Measurements from ENCODE around the gene KCNK13. TPM values are rescaled to one million over a fixed set of nuclear protein-coding genes. Genes with fewer than 3 reads are reported as not detected.
"Not testable (repeated sequence)": the region's sequence is repeated elsewhere in the genome, so short reads cannot be mapped to it uniquely, and the experiment has no call there.

KCNK13 gene
- total RNA-seq, 3 donors from 2014 or later: not detected

DNA sequence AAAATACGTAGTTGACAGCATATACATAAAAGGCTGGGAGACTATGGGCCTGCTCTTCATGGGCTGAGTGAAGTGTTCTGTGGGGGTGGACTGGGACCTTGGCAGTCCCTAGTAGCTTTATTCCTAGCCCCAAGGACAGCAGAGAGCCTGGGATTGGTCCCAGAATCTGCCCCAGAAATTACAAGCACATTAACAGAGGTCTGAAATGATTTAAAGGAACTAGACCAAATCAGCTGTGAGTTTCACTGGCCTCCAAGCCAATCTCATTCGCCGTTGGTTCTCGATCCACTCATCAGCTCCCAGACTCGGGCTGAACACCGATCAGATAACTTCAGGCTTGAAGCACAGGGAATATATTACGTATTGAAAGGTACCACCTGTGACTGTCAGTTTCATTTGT is 117.6 kb downstream of the KCNK13 start:
- ATAC-seq: no peak
- Mint-ChIP-seq H3K4me3 (no peak overlapping the region), H3K9me3 (no peaks in the 10 kb centered on the region), H3K4me1 (ENCODE audit: low read depth) (no peaks in the 10 kb centered on the region), H3K36me3 (ENCODE audit: insufficient read depth) (no peaks in the 10 kb centered on the region), H3K27me3 (ENCODE audit: low read depth) (peaks cover 7% of the 10 kb centered on the region)
- no peak for DNase-seq

DNA sequence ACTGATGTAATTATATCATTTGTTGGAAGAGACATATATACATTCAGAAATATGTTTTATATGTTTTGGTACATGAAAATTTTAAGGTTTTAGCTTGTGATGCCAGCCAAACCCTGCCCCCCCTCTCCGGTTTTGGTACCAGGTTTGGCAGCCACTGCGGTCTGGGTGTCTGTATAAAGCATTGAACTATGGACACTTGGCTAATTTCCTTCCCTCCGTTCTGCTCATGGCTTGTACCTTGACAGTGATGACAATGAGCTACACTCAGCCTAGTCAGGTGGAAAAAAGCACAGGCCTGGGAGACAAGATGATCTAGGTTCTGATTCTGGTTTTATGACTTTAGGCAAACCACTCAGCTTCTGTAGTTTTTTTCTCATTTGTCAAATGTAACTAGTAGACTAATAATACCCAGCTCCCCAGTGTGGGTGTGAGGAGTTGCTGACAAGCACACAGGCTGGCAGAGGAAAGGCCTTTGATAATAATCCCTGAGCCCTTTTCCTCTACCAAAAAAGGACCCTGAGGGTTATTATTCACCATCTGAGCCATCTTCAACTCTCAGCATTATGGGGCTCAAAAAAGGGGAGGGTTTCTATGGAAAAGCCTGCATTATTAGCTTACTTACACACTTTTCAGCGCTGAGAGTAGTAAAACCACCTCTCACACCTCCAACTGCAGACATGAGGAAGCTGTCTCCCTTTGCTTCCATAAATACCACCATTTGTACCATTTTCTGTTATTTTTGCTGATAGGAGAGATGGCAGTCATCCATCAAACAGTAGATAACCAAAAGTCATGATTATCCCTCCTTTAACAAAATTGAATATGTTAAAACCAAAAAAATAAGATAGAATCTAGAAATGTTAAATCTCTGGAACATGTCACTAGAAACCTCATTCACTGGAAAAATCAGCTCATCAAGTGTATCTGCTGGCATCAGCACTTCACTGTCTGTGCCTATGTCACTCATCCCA is 118.3 kb downstream of the KCNK13 start:
- Mint-ChIP-seq H3K4me3 (no peak overlapping the region), H3K4me1 (ENCODE audit: low read depth) (no peaks in the 10 kb centered on the region), H3K27me3 (ENCODE audit: low read depth) (peaks cover 10% of the 10 kb centered on the region), H3K9me3 (no peaks in the 10 kb centered on the region), H3K36me3 (ENCODE audit: insufficient read depth) (no peaks in the 10 kb centered on the region)
- no peak for ATAC-seq
- DNase-seq: no peak

DNA sequence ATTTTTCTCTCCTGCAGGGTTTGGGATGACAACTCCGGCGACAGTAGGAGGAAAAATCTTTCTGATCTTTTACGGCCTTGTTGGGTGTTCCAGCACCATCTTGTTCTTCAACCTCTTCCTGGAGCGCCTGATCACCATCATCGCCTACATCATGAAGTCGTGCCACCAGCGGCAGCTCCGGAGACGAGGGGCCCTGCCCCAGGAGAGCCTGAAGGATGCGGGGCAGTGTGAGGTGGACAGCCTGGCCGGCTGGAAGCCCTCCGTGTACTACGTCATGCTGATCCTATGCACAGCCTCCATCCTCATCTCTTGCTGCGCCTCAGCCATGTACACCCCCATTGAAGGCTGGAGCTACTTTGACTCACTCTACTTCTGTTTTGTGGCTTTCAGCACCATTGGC is 122.3 kb downstream of the KCNK13 start:
- ATAC-seq (no peak), DNase-seq (no peak)
- no peaks in the 10 kb centered on the region for H3K4me1 Mint-ChIP-seq (ENCODE audit: low read depth)
- no peak overlapping the region for H3K4me3 Mint-ChIP-seq
- peaks cover 10% of the 10 kb centered on the region for H3K27me3 Mint-ChIP-seq (ENCODE audit: low read depth)
- H3K36me3 Mint-ChIP-seq (ENCODE audit: insufficient read depth): no peaks in the 10 kb centered on the region
- no peaks in the 10 kb centered on the region for H3K9me3 Mint-ChIP-seq

DNA sequence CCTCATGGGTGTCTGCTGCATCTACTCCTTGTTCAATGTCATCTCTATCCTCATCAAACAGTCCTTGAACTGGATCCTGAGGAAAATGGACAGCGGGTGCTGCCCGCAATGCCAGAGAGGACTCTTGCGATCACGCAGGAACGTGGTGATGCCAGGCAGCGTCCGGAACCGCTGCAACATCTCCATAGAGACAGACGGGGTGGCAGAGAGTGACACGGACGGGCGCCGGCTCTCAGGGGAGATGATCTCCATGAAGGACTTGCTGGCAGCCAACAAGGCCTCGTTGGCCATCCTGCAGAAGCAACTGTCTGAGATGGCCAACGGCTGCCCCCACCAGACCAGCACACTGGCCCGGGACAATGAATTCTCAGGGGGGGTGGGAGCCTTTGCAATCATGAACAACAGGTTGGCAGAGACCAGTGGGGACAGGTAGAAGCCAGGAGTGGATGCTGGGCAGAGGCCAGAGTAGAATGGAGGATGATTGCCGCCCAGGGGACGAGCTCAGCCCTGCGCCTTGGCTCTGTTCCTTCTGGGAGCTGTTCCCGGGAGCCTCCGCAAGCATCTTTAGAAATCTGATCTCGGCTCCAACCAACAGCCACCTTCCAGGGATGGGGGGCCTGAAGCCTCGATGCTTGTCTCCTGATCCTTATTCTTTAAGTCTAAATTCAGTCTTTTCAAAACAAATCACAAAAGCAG is 122.9 kb downstream of the KCNK13 start:
- DNase-seq (no peak), ATAC-seq (no peak)
- H3K4me3 Mint-ChIP-seq: no peak overlapping the region
- H3K4me1 Mint-ChIP-seq (ENCODE audit: low read depth): no peaks in the 10 kb centered on the region
- H3K36me3 Mint-ChIP-seq (ENCODE audit: insufficient read depth): no peaks in the 10 kb centered on the region
- H3K27me3 Mint-ChIP-seq (ENCODE audit: low read depth): peaks cover 10% of the 10 kb centered on the region
- no peaks in the 10 kb centered on the region for H3K9me3 Mint-ChIP-seq

DNA sequence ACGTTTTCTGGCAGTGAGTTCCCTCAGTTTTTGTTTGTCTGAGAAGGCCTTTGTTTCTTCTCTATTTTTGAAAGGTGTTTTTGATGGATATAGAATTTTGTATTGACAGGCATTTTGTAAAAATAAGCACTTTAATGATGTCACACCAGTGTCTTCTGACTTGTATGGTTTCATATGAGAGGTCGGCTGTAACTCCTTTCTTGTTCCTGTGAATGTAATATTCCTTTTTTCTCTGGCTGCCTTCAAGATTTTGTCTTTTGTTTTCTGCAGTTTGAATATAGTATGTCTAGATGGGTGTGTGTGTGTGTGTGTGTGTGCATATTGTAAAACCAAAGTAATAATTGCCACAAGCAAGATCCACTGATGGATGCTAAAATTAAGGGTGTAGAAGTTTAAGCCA is 126.8 kb downstream of the KCNK13 start:
- DNase-seq (no peak), ATAC-seq (no peak)
- peaks cover 13% of the 10 kb centered on the region for H3K27me3 Mint-ChIP-seq (ENCODE audit: low read depth)
- no peaks in the 10 kb centered on the region for H3K4me1 Mint-ChIP-seq (ENCODE audit: low read depth)
- H3K36me3 Mint-ChIP-seq (ENCODE audit: insufficient read depth): no peaks in the 10 kb centered on the region
- H3K9me3 Mint-ChIP-seq: no peaks in the 10 kb centered on the region
- no peak overlapping the region for H3K4me3 Mint-ChIP-seq

DNA sequence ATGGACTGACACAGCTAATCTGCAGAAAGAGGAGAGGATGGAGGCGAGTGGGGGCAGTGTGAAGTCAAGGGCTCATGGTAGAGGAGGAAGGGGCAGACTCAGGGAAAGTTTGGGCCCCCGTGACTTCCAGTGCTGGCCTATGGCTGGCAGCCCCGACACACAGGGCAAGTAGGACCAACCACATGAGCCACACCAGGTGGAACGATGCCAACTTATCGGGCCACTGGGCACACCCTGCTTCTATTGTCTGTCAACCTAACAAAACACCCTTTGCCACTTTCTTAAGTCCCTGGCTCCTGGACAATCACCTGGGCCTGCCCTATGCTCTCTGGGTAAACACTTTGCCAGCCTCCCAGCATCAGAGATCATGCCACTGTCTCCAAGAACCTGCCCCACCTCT is 129.4 kb downstream of the KCNK13 start:
- no peaks in the 10 kb centered on the region for H3K9me3 Mint-ChIP-seq
- no peaks in the 10 kb centered on the region for H3K4me1 Mint-ChIP-seq (ENCODE audit: low read depth)
- no peak for ATAC-seq
- DNase-seq: no peak
- peaks cover 11% of the 10 kb centered on the region for H3K27me3 Mint-ChIP-seq (ENCODE audit: low read depth)
- H3K36me3 Mint-ChIP-seq (ENCODE audit: insufficient read depth): no peaks in the 10 kb centered on the region
- H3K4me3 Mint-ChIP-seq: no peak overlapping the region

DNA sequence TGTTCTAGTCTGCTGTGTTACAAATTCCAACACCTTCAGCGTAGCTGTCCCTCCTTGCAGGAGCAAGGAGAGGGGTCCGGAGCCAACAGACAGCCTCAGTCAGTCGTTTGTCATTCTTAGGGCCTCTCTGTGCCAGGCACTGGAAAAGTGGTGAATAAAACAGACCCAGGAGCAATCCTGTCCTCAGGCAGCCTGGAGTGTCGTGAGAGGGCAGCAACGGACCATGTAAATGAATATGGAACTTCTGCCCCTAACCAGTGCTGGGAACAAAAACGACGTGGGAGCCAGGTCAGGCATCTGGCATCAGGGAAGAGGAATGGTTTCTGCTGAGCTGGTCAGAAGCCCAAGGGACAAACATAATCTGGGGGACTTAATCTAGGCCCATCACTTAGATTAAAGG is 129.8 kb downstream of the KCNK13 start:
- peaks cover 15% of the 10 kb centered on the region for H3K27me3 Mint-ChIP-seq (ENCODE audit: low read depth)
- DNase-seq (no peak), ATAC-seq (no peak)
- H3K36me3 Mint-ChIP-seq (ENCODE audit: insufficient read depth): no peaks in the 10 kb centered on the region
- no peaks in the 10 kb centered on the region for H3K9me3 Mint-ChIP-seq
- H3K4me3 Mint-ChIP-seq: no peak overlapping the region
- no peaks in the 10 kb centered on the region for H3K4me1 Mint-ChIP-seq (ENCODE audit: low read depth)

DNA sequence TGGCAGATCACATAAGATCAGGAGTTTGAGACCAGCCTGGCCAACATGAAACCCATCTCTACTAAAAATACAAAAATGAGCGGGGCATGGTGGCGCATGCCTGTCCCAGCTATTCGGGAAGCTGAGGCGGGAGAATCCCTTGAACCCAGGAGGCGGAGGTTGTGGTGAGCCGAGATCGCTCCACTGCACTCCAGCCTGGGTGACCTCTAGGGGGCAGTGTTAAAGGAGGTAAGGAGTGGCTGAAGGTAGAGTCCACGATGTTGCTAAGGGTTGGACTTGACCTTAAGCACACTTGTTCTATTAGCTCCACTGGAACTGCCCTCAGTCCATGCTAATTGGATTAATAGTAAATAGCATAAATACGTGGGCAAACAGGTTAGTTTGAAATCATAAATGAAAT is 132.1 kb downstream of the KCNK13 start:
- ATAC-seq (no peak), DNase-seq (no peak)

DNA sequence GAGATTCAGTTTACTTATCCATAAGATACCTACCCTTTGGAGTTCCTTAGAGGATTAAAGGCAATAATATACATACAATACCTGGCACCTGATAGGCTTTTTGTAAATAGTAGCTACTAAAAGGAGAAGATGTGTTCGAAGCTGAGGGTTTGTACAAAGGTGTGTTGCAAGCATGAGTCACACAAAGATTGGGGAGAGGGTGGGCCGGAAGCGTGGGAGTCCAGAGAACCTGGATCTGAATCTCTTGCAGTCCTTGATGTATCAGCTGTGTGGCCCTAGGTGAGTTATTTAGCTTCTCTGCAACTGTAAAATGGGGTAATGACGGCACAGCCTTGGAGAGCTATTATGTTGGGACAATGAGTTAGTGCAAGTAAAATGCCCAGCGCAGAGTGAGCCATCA is 132.9 kb downstream of the KCNK13 start:
- H3K27me3 Mint-ChIP-seq (ENCODE audit: low read depth): peaks cover 26% of the 10 kb centered on the region
- no peak overlapping the region for H3K4me3 Mint-ChIP-seq
- no peaks in the 10 kb centered on the region for H3K36me3 Mint-ChIP-seq (ENCODE audit: insufficient read depth)
- H3K4me1 Mint-ChIP-seq (ENCODE audit: low read depth): no peaks in the 10 kb centered on the region
- H3K9me3 Mint-ChIP-seq: no peaks in the 10 kb centered on the region
- no peak for DNase-seq
- no peak for ATAC-seq

More for the DNA sequence above, 132.1 kb downstream of the KCNK13 start:
- H3K4me1 Mint-ChIP-seq (ENCODE audit: low read depth): no peaks in the 10 kb centered on the region
- H3K27me3 Mint-ChIP-seq (ENCODE audit: low read depth): peaks cover 26% of the 10 kb centered on the region
- H3K9me3 Mint-ChIP-seq: no peaks in the 10 kb centered on the region
- no peaks in the 10 kb centered on the region for H3K36me3 Mint-ChIP-seq (ENCODE audit: insufficient read depth)
- no peak overlapping the region for H3K4me3 Mint-ChIP-seq

DNA sequence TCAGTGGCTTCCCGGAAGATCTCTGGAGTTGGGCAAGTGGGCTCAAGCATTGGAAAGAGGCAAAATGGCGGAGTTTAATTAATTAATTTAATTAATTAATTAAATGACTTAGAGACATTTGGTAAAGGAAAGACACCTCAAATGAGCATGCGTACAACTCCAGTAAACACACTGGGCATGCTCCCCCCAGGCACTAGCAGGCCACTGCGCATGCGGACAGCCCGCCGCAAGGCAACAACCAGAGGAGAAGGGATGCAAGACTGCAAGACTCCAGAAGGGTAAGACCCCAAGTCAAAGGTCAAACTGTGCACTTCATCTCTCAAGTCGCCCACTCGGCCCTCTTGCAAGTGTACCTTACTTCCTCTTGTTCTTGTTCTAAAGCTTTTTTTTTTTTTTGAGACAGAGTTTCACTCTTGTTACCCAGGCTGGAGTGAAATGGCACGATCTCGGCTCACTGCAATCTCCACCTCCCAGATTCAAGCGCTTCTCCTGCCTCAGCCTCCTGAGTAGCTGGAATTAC is 136.8 kb downstream of the KCNK13 start:
- no peak overlapping the region for H3K4me3 Mint-ChIP-seq
- H3K9me3 Mint-ChIP-seq: peaks cover 8% of the 10 kb centered on the region
- no peak for DNase-seq

DNA sequence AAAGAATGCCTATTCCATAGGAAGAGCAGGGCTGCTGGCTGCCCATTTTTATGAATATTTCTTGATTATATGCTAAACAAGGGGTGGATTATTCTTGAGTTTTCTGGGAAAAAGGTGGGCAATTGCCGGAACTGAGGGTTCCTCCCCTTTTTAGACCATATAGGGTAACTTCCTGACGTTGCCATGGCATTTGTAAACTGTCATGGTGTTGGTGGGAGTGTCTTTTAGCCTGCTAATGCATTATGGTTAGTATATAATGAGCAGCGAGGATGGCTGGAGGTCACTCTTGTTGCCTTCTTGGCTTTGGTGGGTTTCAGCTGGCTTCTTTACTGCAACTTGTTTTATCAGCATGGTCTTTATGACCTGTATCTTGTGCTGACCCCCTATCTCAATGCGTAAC is 138.8 kb downstream of the KCNK13 start:
- not testable (repeated sequence) for H3K4me1 Mint-ChIP-seq (ENCODE audit: low read depth); H3K9me3 Mint-ChIP-seq; ATAC-seq; H3K4me3 Mint-ChIP-seq; DNase-seq; H3K36me3 Mint-ChIP-seq (ENCODE audit: insufficient read depth)
- peaks cover 27% of the 10 kb centered on the region for H3K27me3 Mint-ChIP-seq (ENCODE audit: low read depth)

More for the DNA sequence above, 136.8 kb downstream of the KCNK13 start:
- H3K4me1 Mint-ChIP-seq (ENCODE audit: low read depth): no peaks in the 10 kb centered on the region
- H3K27me3 Mint-ChIP-seq (ENCODE audit: low read depth): peaks cover 24% of the 10 kb centered on the region
- ATAC-seq: no peak
- H3K36me3 Mint-ChIP-seq (ENCODE audit: insufficient read depth): no peaks in the 10 kb centered on the region

DNA sequence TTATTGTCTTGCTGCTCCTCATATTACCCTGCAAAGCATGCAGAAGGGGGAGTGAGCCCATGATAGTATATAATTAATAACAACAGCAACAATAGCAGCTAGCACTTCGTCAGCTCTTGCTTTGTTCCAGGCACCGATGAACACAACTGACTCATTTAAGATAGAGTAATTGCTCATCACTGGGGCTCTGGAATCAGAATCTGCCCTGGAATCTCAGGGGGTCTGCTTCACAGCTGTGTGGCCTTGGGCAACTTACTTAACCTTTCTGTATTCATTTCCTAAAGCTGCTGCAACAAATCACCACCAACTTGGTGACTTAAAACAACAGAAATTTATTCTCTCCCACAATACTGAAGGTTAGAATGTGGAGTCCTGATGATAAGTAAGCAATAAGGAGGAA is 139.6 kb downstream of the KCNK13 start:
- ATAC-seq: no peak
- H3K36me3 Mint-ChIP-seq (ENCODE audit: insufficient read depth): no peaks in the 10 kb centered on the region
- H3K4me1 Mint-ChIP-seq (ENCODE audit: low read depth): no peaks in the 10 kb centered on the region
- H3K27me3 Mint-ChIP-seq (ENCODE audit: low read depth): peaks cover 27% of the 10 kb centered on the region
- no peak overlapping the region for H3K4me3 Mint-ChIP-seq
- no peak for DNase-seq
- peaks cover 9% of the 10 kb centered on the region for H3K9me3 Mint-ChIP-seq

DNA sequence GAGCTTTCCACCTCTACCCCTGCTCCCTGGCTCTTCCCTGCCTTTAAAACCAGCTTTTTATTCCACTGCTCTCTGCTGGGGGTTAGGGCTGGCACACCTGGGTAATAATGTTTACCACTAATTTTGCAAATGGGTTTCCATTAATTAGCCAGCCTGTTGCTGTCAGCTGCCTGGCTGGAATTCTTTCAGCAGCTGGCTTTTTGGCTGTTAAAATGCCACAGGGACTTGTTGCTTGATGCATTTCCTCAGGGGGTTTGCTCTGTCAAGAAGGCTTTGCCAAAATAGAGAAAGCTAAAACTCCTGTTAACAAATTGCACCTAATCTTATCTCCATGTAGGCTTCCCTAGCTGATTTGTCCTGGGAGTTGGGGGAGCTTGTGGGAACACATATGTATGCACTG is 142.7 kb downstream of the KCNK13 start:
- peaks cover 14% of the 10 kb centered on the region for H3K27me3 Mint-ChIP-seq (ENCODE audit: low read depth)
- H3K4me1 Mint-ChIP-seq (ENCODE audit: low read depth): no peaks in the 10 kb centered on the region
- no peak overlapping the region for H3K4me3 Mint-ChIP-seq
- ATAC-seq: no peak
- H3K36me3 Mint-ChIP-seq (ENCODE audit: insufficient read depth): no peaks in the 10 kb centered on the region
- no peak for DNase-seq
- peaks cover 9% of the 10 kb centered on the region for H3K9me3 Mint-ChIP-seq

DNA sequence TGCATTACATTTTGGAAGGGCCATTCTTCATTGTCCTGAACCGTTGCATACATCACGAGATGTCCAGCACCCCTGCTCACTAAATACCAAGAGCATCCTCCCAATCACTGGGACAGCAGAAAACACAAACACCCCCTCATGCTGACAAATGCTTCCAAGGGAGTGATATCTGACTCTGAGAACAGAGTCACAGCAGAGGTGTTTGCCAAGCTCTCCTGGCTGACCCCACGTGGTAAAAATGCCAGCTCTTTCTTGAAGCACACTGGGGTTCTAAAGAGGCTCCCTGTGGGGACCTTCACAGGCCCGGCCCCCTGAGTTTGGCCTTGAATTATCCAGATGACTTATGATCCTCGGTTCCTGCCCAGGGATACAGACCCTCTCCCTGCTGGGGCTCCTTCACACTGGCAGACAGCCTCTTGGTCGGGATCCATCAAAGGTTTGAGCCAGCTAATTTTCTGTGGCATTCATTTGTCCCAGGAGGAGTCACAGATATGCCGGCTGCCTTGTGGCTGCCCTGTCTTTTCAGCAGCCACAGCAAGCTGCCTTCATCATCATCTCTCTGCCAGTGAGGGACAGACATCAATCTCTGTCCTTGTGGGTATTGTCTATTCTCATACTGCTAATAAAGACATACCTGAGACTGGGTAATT is 151.4 kb downstream of the KCNK13 start:
- Mint-ChIP-seq H3K4me1 (ENCODE audit: low read depth) (no peaks in the 10 kb centered on the region), H3K4me3 (no peak overlapping the region), H3K36me3 (ENCODE audit: insufficient read depth) (no peaks in the 10 kb centered on the region), H3K9me3 (no peaks in the 10 kb centered on the region), H3K27me3 (ENCODE audit: low read depth) (peaks cover 21% of the 10 kb centered on the region)
- ATAC-seq (no peak), DNase-seq (no peak)
